Brain microvascular endothelial cell (primary cell): ENCODE data around the gene CTSE.

ENCODE experiments used
- DNase-seq: peaks from one replicate; pipeline ENCODE4 v3.0.0-alpha.2; 2020
- H3K27ac ChIP-seq: fragments of 250-450 bp; sonication (Bioruptor Pico); 2 replicates; pipeline ENCODE4 v1.5.1; 2020; ENCODE audit warnings: mild to moderate bottlenecking, moderate library complexity
- H3K27me3 ChIP-seq: fragments of 250-450 bp; sonication (Bioruptor Pico); replicated peaks from 2 replicates; pipeline ENCODE4 v1.5.1; 2020; ENCODE audit warnings: mild to moderate bottlenecking
- H3K36me3 ChIP-seq: fragments of 250-450 bp; sonication (Bioruptor Pico); replicated peaks from 2 replicates; pipeline ENCODE4 v1.5.1; 2020; ENCODE audit warnings: mild to moderate bottlenecking
- H3K4me3 ChIP-seq: 2 replicates; pipeline ENCODE4 v1.5.1; 2011; ENCODE audit warnings: low read depth, mild to moderate bottlenecking, control low read depth, low read length, moderate library complexity
- in situ Hi-C: cut with HindIII; loops from 2 replicates; pipeline ENCODE4 v1.10.0; 2017; ENCODE audit warnings: low sequenced_read_pairs, low pct_ligation_motif_present
- TF ChIP-seq, protein P1 (sequence below): IDR thresholded peaks from 2 replicates; pipeline ENCODE4 v1.5.1; 2011; ENCODE audit warnings: low read depth, mild to moderate bottlenecking, moderate library complexity, low read length, control low read depth, inconsistent platforms; ENCODE audit errors: missing control alignments

Gene CTSE

DNA sequence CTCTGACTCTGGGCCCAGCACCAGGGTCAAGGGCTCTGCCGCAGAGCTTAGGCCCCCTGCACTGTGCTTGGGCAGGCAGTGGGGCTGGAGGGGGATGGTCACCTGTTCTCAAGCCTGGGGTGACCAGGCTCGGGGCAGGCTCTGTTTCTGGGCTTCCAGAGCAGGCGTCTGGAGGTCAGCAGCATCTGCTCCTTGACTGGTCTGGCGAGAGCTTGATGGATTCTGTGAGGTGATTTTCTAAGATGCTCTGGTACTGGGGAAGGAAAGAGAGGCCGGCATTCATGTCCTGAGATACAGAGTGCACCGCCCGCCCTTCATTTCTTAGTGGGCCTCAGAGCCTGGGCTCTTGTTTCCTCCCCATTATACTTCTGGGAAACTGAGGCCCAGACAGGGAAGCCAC is 45.0 kb downstream of the CTSE start:
- in situ Hi-C loops: loop anchor here (25.0 kb wide), 1 partner anchor 134 kb away; the partner anchor contains the start of gene AVPR1B
- Histone ChIP-seq H3K27me3 (no peaks in the 10 kb centered on the region), H3K27ac (no peak overlapping the region), H3K36me3 (no peaks in the 10 kb centered on the region), H3K4me3 (no peak overlapping the region)
- TF ChIP-seq, protein P1, sequence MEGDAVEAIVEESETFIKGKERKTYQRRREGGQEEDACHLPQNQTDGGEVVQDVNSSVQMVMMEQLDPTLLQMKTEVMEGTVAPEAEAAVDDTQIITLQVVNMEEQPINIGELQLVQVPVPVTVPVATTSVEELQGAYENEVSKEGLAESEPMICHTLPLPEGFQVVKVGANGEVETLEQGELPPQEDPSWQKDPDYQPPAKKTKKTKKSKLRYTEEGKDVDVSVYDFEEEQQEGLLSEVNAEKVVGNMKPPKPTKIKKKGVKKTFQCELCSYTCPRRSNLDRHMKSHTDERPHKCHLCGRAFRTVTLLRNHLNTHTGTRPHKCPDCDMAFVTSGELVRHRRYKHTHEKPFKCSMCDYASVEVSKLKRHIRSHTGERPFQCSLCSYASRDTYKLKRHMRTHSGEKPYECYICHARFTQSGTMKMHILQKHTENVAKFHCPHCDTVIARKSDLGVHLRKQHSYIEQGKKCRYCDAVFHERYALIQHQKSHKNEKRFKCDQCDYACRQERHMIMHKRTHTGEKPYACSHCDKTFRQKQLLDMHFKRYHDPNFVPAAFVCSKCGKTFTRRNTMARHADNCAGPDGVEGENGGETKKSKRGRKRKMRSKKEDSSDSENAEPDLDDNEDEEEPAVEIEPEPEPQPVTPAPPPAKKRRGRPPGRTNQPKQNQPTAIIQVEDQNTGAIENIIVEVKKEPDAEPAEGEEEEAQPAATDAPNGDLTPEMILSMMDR: no peak
- no peak for DNase-seq

- H3K27ac ChIP-seq: no peak overlapping the region
- in situ Hi-C loops: loop anchor here (25.0 kb wide), 1 partner anchor 135 kb away; the partner anchor contains the start of gene AVPR1B
- TF ChIP-seq, protein P1: peak; percentile 99
- DNase-seq: peak; percentile 55
- H3K36me3 ChIP-seq: no peaks in the 10 kb centered on the region
- no peaks in the 10 kb centered on the region for H3K27me3 ChIP-seq
- H3K4me3 ChIP-seq: no peak overlapping the region
These were observed 46.2 kb downstream of the CTSE start for GRCh38 chr1:205977402-205978014.

- no peaks in the 10 kb centered on the region for H3K36me3 ChIP-seq
- peak; percentile 48 for DNase-seq
- no peak overlapping the region for H3K27ac ChIP-seq
- no peaks in the 10 kb centered on the region for H3K27me3 ChIP-seq
- in situ Hi-C loops: loop anchor here (25.0 kb wide), 1 partner anchor 135 kb away; the partner anchor contains the start of gene AVPR1B
- TF ChIP-seq, protein P1: peak; percentile 15
- H3K4me3 ChIP-seq: no peak overlapping the region
These were observed 46.8 kb downstream of the CTSE start for GRCh38 chr1:205976708-205977401.

DNA sequence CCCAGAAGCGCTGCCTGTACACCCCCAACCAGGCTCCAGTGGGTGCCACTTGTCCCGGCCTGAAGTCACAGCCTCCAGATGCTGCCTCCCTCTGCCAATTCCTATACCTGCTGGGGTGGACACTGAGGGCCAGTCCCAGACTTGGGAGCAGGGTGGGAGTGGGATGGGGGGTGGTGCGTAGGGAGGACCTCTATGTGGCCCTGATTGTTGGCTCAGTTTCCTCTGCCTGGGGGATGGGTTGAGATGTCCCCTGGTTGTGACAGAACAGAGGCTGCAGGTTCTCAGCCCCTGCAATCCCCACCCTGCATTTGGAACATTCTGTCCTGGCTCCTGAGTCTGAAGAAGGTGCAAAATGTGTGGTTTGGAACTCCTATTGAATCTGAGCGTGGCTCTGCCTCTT is 47.7 kb downstream of the CTSE start:
- TF ChIP-seq, protein P1: no peak
- H3K27ac ChIP-seq: no peak overlapping the region
- in situ Hi-C loops: loop anchor here (25.0 kb wide), 1 partner anchor 136 kb away; the partner anchor contains the start of gene AVPR1B
- DNase-seq: no peak
- H3K36me3 ChIP-seq: no peaks in the 10 kb centered on the region
- H3K27me3 ChIP-seq: no peaks in the 10 kb centered on the region
- no peak overlapping the region for H3K4me3 ChIP-seq

DNA sequence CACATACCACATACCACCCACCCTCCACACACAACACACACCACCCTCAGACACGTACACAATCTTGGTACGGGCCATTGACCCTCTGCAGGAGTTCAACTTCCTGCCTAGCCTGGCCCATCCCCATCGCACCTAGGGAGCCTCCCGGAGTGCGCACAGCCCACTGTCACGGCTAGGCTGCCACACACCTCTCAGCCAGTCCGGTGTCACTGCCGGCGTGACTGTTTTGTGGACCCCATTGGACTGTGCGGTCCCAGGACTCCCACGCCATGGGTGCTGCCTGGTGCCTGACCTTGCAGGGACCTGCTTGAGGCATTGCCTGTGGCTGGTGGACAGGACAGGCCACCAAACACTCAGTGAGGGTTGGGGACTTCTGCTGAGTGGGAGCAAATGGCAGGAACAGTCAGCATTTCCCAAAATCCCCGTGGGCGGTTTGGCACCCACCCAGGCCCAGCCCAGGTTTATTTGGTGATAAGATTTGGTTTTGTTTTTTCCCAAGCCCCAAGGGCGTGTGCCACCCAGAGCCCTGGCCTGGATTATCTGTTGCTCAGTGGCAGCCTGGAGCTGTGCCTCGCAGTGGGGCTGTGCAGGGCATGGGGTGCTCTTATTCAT is 48.2 kb downstream of the CTSE start:
- H3K4me3 ChIP-seq: no peak overlapping the region
- TF ChIP-seq, protein P1: no peak
- no peak for DNase-seq
- no peak overlapping the region for H3K27ac ChIP-seq
- no peaks in the 10 kb centered on the region for H3K36me3 ChIP-seq
- H3K27me3 ChIP-seq: no peaks in the 10 kb centered on the region
- in situ Hi-C loops: loop anchor here (25.0 kb wide), 1 partner anchor 137 kb away; the partner anchor contains the start of gene AVPR1B
